B cell (primary cell): ENCODE data around the gene TUFM. TPM values are rescaled to one million over a fixed set of nuclear protein-coding genes. Genes with fewer than 3 reads are reported as not detected.

Source experiments
- ATAC-seq: fragments of 200-7000 bp; cut with Tn5 transposase; one replicate; pipeline ENCODE4 v1.10.0; 2021; ENCODE audit warnings: low read depth, mild to moderate bottlenecking, moderate number of reproducible peaks, moderate library complexity
- CTCF ChIA-PET: fragments of 350-600 bp; sonication (Branson Sonifier 250); formaldehyde crosslinking; loops from one replicate; lab custom pipeline; 2021; ENCODE audit warnings: antibody characterized with exemption, inconsistent platforms; lab: Charles Lee
- POLR2A ChIA-PET: fragments of 350-600 bp; sonication (Branson Sonifier 250); formaldehyde crosslinking; loops from one replicate; lab custom pipeline; 2021; ENCODE audit warnings: antibody characterized with exemption; lab: Charles Lee
- DNase-seq: peaks from one replicate; pipeline ENCODE4 v3.0.0; 2013
- H2AFZ ChIP-seq: 2 replicates; pipeline ENCODE4 v1.6.1; 2012; ENCODE audit warnings: mild to moderate bottlenecking, low read depth, low read length; ENCODE audit not compliant: insufficient read depth, poor library complexity, severe bottlenecking
- H3K27ac ChIP-seq, 2 donors: 1 replicate in 1 of 2; 2 replicates in 1 of 2; pipeline ENCODE4 v1.5.1; 2012 to 2013; ENCODE audit warnings: low read length in 2 of 2, mild to moderate bottlenecking in 2 of 2, moderate library complexity in 1 of 2
- H3K27me3 ChIP-seq, 4 experiments: fragments of 200-600 bp in 1 of 4; sonication (generic) in 1 of 4; replicated peaks in 1 of 4; 1 replicate in 2 of 4; 2 replicates in 2 of 4; pipeline versions ENCODE4 v1.6.1 to v1.7.0; 2013 to 2016; ENCODE audit warnings: low read length in 3 of 4, mild to moderate bottlenecking in 2 of 4, mixed read lengths in 1 of 4, moderate library complexity in 1 of 4; ENCODE audit not compliant: insufficient read depth in 4 of 4, control insufficient read depth in 3 of 4; ENCODE audit errors: control extremely low read depth in 1 of 4
- H3K36me3 ChIP-seq, 2 experiments: replicated peaks in 1 of 2; 1 replicate in 1 of 2; 2 replicates in 1 of 2; pipeline versions ENCODE4 v1.6.1 to v1.7.1; 2013; ENCODE audit warnings: low read length in 1 of 2; ENCODE audit not compliant: insufficient read depth in 2 of 2, control insufficient read depth in 1 of 2; ENCODE audit errors: control extremely low read depth in 1 of 2, extremely low read depth in 1 of 2
- H3K4me1 ChIP-seq, 2 donors: fragments of 200-600 bp in 1 of 2; sonication (generic) in 1 of 2; 1 replicate in 1 of 2; 2 replicates in 1 of 2; pipeline versions ENCODE4 v1.5.1 to v1.6.1; 2013 to 2017; ENCODE audit warnings: low read length in 2 of 2; ENCODE audit not compliant: control insufficient read depth in 2 of 2, insufficient read depth in 2 of 2
- H3K4me2 ChIP-seq: replicated peaks from 2 replicates; pipeline ENCODE3; 2012; ENCODE audit warnings: mild to moderate bottlenecking, low read depth, low read length; ENCODE audit not compliant: poor library complexity, severe bottlenecking
- H3K4me3 ChIP-seq, 5 experiments: fragments of 200-600 bp in 1 of 5; sonication (generic) in 1 of 5; 1 replicate in 3 of 5; 2 replicates in 2 of 5; pipeline versions ENCODE4 v1.5.1 to v1.7.0; 2011 to 2016; ENCODE audit warnings: low read length in 4 of 5, mild to moderate bottlenecking in 4 of 5, low read depth in 2 of 5, control low read depth in 1 of 5, moderate library complexity in 1 of 5; ENCODE audit not compliant: insufficient read depth in 1 of 5; ENCODE audit errors: control extremely low read depth in 1 of 5, extremely low read depth in 1 of 5
- H3K79me2 ChIP-seq: fragments of 200-600 bp; sonication (generic); one replicate; pipeline ENCODE4 v1.6.0; 2016; ENCODE audit warnings: low read length; ENCODE audit not compliant: control insufficient read depth, insufficient read depth
- H3K9ac ChIP-seq: fragments of 200-600 bp; sonication (generic); 2 replicates; pipeline ENCODE4 v1.6.1; 2017; ENCODE audit warnings: mild to moderate bottlenecking, low read length, moderate library complexity
- H3K9me3 ChIP-seq, 3 donors: one replicate each; pipeline versions ENCODE4 v1.6.1 to v1.7.1; 2013; ENCODE audit warnings: low read length in 2 of 3; ENCODE audit not compliant: control insufficient read depth in 2 of 3, insufficient read depth in 1 of 3; ENCODE audit errors: control extremely low read depth in 1 of 3
- H4K20me1 ChIP-seq: 2 replicates; pipeline ENCODE4 v1.6.0; 2012; ENCODE audit warnings: mild to moderate bottlenecking, low read length; ENCODE audit not compliant: insufficient read depth, control insufficient read depth, poor library complexity, severe bottlenecking
- H3K27ac Mint-ChIP-seq: one replicate; pipeline ENCODE4 v1.8.0; 2021; ENCODE audit warnings: mixed read lengths
- H3K27me3 Mint-ChIP-seq: one replicate; pipeline ENCODE4 v1.8.0; 2021; ENCODE audit warnings: mixed read lengths
- H3K4me1 Mint-ChIP-seq: one replicate; pipeline ENCODE4 v1.8.0; 2021; ENCODE audit warnings: mixed read lengths
- H3K4me3 Mint-ChIP-seq: one replicate; pipeline ENCODE4 v1.8.0; 2021; ENCODE audit warnings: mixed read lengths
- H3K9me3 Mint-ChIP-seq: one replicate; pipeline ENCODE4 v1.8.0; 2022; ENCODE audit warnings: mixed read lengths; ENCODE audit not compliant: insufficient read depth
- EZH2 ChIP-seq: IDR thresholded peaks from 2 replicates; pipeline ENCODE4 v1.6.1; 2012; ENCODE audit warnings: borderline replicate concordance, low read depth, mild to moderate bottlenecking, moderate library complexity, low read length; ENCODE audit not compliant: insufficient read depth, poor library complexity, severe bottlenecking
- WGBS: methylation state at CpG from one replicate; pipeline ENCODE4 v1.1.5; 2013; ENCODE audit warnings: missing lambda C conversion rate; ENCODE audit not compliant: insufficient coverage; 5-methylcytosine and 5-hydroxymethylcytosine counted together
- intact Hi-C: fragments of 100-400 bp; cut with micrococcal nuclease; formaldehyde crosslinking; loops from one replicate; pipeline ENCODE4 v1.10.0; 2022
- polyA plus RNA-seq: library from polyadenylated mRNA; depleted of rRNA; stranded (reverse); fragments of >200 nt; gene quantifications from 2 replicates; pipeline ENCODE4 v1.2.3, GENCODE V29; 2012
- total RNA-seq, 2 donors: library from RNA; stranded (reverse); fragments of 120-200 nt in 1 of 2; gene quantifications; 1 replicate in 1 of 2; 2 replicates in 1 of 2; pipeline versions ENCODE4 v1.2.3 to v1.2.4, GENCODE V29; 2013 to 2022
- TF ChIP-seq, protein P1 (sequence below): fragments of 200-600 bp; IDR thresholded peaks from one replicate; pipeline ENCODE4 v1.8.0; 2022; ENCODE audit warnings: antibody characterized with exemption, mild to moderate bottlenecking

TUFM gene
- total and polyA plus RNA-seq, 2 donors (not counting 1 experiment from before 2014, with no cell fraction given): 126 to 129 TPM

DNA sequence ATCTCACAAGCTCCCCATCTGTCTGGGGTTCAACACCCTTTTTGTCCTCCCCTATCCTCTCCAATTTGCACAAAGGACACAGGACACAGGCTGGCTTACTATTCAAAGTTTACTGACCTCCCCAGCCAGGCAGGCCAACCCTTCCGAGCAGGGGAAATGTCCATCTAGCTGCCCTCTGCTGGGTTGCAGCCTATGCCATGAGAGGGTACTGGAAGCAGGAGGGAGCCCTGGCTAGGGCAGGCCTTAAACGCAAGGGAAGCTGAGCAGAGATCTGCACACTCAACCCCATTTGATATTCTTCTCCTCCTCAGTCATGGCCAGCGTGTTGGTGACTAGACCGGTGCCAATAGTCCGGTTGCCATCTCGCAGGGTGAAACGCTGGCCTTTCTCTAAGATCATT is 3.5 kb downstream of the TUFM start:
- H3K36me3 ChIP-seq: peaks cover 4 to 38% of the 10 kb centered on the region in 2 experiments
- peaks cover 19% of the 10 kb centered on the region for H4K20me1 ChIP-seq
- Mint-ChIP-seq H3K27me3 (no peaks in the 10 kb centered on the region), H3K9me3 (no peaks in the 10 kb centered on the region), H3K4me3 (no peak overlapping the region), H3K27ac (no peak overlapping the region), H3K4me1 (peaks cover 28% of the 10 kb centered on the region)
- no peak overlapping the region for H3K27ac ChIP-seq
- POLR2A ChIA-PET: no interaction called here
- TF ChIP-seq, protein P1, sequence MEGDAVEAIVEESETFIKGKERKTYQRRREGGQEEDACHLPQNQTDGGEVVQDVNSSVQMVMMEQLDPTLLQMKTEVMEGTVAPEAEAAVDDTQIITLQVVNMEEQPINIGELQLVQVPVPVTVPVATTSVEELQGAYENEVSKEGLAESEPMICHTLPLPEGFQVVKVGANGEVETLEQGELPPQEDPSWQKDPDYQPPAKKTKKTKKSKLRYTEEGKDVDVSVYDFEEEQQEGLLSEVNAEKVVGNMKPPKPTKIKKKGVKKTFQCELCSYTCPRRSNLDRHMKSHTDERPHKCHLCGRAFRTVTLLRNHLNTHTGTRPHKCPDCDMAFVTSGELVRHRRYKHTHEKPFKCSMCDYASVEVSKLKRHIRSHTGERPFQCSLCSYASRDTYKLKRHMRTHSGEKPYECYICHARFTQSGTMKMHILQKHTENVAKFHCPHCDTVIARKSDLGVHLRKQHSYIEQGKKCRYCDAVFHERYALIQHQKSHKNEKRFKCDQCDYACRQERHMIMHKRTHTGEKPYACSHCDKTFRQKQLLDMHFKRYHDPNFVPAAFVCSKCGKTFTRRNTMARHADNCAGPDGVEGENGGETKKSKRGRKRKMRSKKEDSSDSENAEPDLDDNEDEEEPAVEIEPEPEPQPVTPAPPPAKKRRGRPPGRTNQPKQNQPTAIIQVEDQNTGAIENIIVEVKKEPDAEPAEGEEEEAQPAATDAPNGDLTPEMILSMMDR: no peak
- H3K4me1 ChIP-seq: peaks cover 18 to 26% of the 10 kb centered on the region in 2 donors
- no peaks in the 10 kb centered on the region for H3K27me3 ChIP-seq
- no peak overlapping the region for H3K9ac ChIP-seq
- no peak for ATAC-seq
- H3K4me2 ChIP-seq: no peak overlapping the region
- H3K4me3 ChIP-seq: no peak overlapping the region
- intact Hi-C loops: no loop called here
- H3K79me2 ChIP-seq: peaks cover 28% of the 10 kb centered on the region
- H3K9me3 ChIP-seq: no peaks in the 10 kb centered on the region
- DNase-seq: no peak
- CTCF ChIA-PET: interaction anchor here (0.9 kb wide), 1 partner anchor 21 kb away, joined by 3 read pairs; the partner anchor contains the start of gene SH2B1
- H2AFZ ChIP-seq: no peak overlapping the region
- WGBS: over 99% methylated on average over 7 of the region's 7 CpGs

DNA sequence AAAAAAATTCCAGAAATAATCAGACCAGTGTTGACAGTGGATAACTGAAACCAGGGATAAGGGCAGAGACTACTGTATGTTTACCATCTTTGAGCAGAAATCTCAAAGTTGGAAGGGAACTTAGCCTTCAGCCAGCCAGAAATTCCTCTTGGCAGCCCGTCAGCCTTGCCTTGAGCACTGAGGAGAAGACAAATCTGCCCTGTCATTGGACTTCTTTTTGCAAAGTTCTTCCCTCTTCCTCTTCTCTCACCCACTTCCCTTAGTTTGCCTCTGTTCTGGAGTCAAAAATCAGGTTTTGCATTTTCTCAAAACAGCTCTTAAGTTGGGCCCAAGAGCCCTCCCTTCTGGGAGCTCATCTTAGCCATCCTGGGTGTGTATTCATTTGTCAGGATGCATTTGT is 6.2 kb downstream of the TUFM start:
- ATAC-seq (no peak), DNase-seq (no peak)
- Histone ChIP-seq H3K9ac (no peak overlapping the region), H3K4me1 (peaks cover 2 to 4% of the 10 kb centered on the region in 2 donors), H3K9me3 (no peaks in the 10 kb centered on the region), H3K4me3 (no peak overlapping the region), H3K27ac (peak overlapping the region in 1 of 2 donors; percentile 12), H4K20me1 (peaks cover 28% of the 10 kb centered on the region), H3K79me2 (peaks cover 4% of the 10 kb centered on the region), H3K4me2 (no peak overlapping the region), H3K27me3 (no peaks in the 10 kb centered on the region), H3K36me3 (peaks cover 4 to 59% of the 10 kb centered on the region in 2 experiments), H2AFZ (no peak overlapping the region)
- intact Hi-C loops: no loop called here
- Mint-ChIP-seq H3K9me3 (no peaks in the 10 kb centered on the region), H3K4me1 (peaks cover 4% of the 10 kb centered on the region), H3K4me3 (no peak overlapping the region), H3K27ac (no peak overlapping the region), H3K27me3 (no peaks in the 10 kb centered on the region)
- ChIA-PET CTCF (interaction anchor here (0.7 to 2.3 kb wide), 2 partner anchors 105 to 322 kb away, joined by 3 to 8 read pairs; no protein-coding TSS in a partner anchor), POLR2A (interaction anchor here (0.6 to 0.7 kb wide), 3 partner anchors 128 to 1515 kb away, joined by 3 to 6 read pairs (median 3); partner anchors contain the start of gene CD2BP2)
- WGBS: 0% methylated on average over 1 of the region's 1 CpG
- TF ChIP-seq, protein P1: no peak
- no peak for TF ChIP-seq EZH2
